ENCODE data around the gene USP49. TPM values are rescaled to one million over a fixed set of nuclear protein-coding genes. Genes with fewer than 3 reads are reported as not detected.

The USP49 gene
- total and polyA plus RNA-seq, 2 experiments from 2014 or later = 5.0 to 8.5 TPM

GRCh38 chr6:41922154-41922553 is 27.0 kb upstream of the USP49 start:
- Histone ChIP-seq H3K36me3 (peaks cover 5% of the 10 kb centered on the region), H3K27me3 (no peaks in the 10 kb centered on the region), H3K4me1 (ENCODE audit: low read depth) (peaks cover 13% of the 10 kb centered on the region), H3K4me3 (peak overlapping the region; percentile 67), H3K27ac (peak overlapping the region; percentile 97), H3K9me3 (ENCODE audit: low read depth) (no peaks in the 10 kb centered on the region)
- DNase-seq (ENCODE audit: low read depth in 1 of 2, low spot score in 1 of 2) = no peak
- TF ChIP-seq CTCF (IDR thresholded peaks at IDR 0.05; ENCODE audit: low read depth, low read length) = no peak

- DNase-seq (ENCODE audit: low read depth in 1 of 2, low spot score in 1 of 2) = no peak
- Histone ChIP-seq H3K9me3 (ENCODE audit: low read depth) (no peaks in the 10 kb centered on the region), H3K36me3 (peaks cover 3% of the 10 kb centered on the region), H3K4me1 (ENCODE audit: low read depth) (peaks cover 13% of the 10 kb centered on the region), H3K27me3 (no peaks in the 10 kb centered on the region), H3K4me3 (peak overlapping the region; percentile 67), H3K27ac (peak overlapping the region; percentile 97)
- no peak for TF ChIP-seq CTCF (IDR thresholded peaks at IDR 0.05; ENCODE audit: low read depth, low read length)
These were observed 26.5 kb upstream of the USP49 start for GRCh38 chr6:41921712-41921998.

GRCh38 chr6:41920921-41921711 is 25.9 kb upstream of the USP49 start, which contains the start of the genes BYSL and MED20:
Gene BYSL, plus strand, starts transcription at chr6:41921499. Its CDS starts 64 bp downstream, at chr6:41921563.
Gene MED20, minus strand, starts transcription at chr6:41921139. Its CDS starts 121 bp downstream, at chr6:41921018.
- Histone ChIP-seq H3K36me3 (peaks cover 3% of the 10 kb centered on the region), H3K9me3 (ENCODE audit: low read depth) (no peaks in the 10 kb centered on the region), H3K27ac (peak within 1 kb of the TSS; percentile 97), H3K4me3 (peak within 1 kb of the TSS; percentile 67), H3K4me1 (ENCODE audit: low read depth) (peaks cover 13% of the 10 kb centered on the region), H3K27me3 (no peaks in the 10 kb centered on the region)
- peak; percentile 97 for TF ChIP-seq CTCF (IDR thresholded peaks at IDR 0.05; ENCODE audit: low read depth, low read length)
- peak; percentile 95 to 97 for DNase-seq (ENCODE audit: low read depth in 1 of 2, low spot score in 1 of 2)

GRCh38 chr6:41917528-41917927 is 22.4 kb upstream of the USP49 start:
- Histone ChIP-seq H3K36me3 (peaks cover 6% of the 10 kb centered on the region), H3K27me3 (no peaks in the 10 kb centered on the region), H3K9me3 (ENCODE audit: low read depth) (no peaks in the 10 kb centered on the region), H3K4me3 (no peak overlapping the region), H3K27ac (no peak overlapping the region), H3K4me1 (ENCODE audit: low read depth) (peaks cover 10% of the 10 kb centered on the region)
- peak in 1 of 2 donors; percentile 91 for DNase-seq (ENCODE audit: low read depth in 1 of 2, low spot score in 1 of 2)
- no peak for TF ChIP-seq CTCF (IDR thresholded peaks at IDR 0.05; ENCODE audit: low read depth, low read length)

- TF ChIP-seq CTCF (IDR thresholded peaks at IDR 0.05; ENCODE audit: low read depth, low read length) = no peak
These were observed 19.8 kb upstream of the USP49 start for GRCh38 chr6:41914869-41915530.

More at GRCh38 chr6:41914869-41915530, 19.8 kb upstream of the USP49 start:
- Histone ChIP-seq H3K27me3 (no peaks in the 10 kb centered on the region), H3K4me3 (no peak overlapping the region), H3K4me1 (ENCODE audit: low read depth) (peaks cover 4% of the 10 kb centered on the region), H3K36me3 (peaks cover 6% of the 10 kb centered on the region), H3K27ac (no peak overlapping the region), H3K9me3 (ENCODE audit: low read depth) (no peaks in the 10 kb centered on the region)
- DNase-seq (ENCODE audit: low read depth in 1 of 2, low spot score in 1 of 2) = no peak

Measured in cardiac muscle cell (in vitro differentiated cells and primary cell).